ENCODE data around the gene NUAK2.
"Not testable (repeated sequence)": the region's sequence is repeated elsewhere in the genome, so short reads cannot be mapped to it uniquely, and the experiment has no call there.

Gene NUAK2

DNA sequence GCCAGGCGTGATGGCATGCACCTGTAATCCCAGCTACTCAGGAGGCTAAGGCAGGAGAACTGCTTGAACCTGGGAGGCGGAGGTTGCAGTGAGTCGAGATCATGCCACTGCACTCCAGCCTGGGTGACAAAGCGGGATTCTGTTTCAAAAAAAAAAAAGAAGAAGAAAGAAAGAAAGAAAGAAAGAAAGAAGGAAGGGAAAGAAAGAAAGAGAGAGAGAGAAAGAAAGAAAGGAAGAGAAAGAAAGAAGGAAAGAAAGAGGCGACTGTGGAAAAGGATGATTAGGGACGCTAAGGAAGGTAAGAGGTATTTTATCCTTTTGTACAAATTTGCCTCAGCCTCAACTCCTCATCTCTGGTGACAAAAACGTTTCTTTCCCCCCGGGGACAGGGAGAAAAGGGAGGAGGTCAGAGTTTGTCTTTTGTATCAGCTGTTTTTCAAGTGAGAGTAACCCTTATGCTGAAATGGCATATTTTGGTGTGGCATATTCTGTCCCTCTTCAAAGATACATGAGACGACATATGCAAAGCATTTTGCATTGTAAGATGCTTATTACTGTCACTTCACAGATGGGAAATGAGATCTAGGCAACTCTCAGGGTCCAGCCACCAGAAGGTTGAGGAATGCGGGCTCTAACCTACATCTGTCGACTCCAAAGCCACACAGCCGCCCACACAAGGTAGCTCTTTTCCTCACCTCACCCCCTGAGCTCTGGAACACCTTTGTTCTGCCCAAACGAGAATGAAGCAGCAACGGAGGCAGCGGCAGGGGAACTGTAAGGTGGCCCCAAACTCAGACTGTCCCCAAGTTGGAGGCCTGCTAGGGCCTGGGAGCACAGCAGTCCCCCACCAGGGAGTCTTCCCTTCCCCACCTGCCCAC lies 38.0 kb downstream of the NUAK2 start:
- H3K4me3 ChIP-seq (replicated peaks; ENCODE audit: low read depth, low read length) = no peak overlapping the region
- TF ChIP-seq, protein P1, sequence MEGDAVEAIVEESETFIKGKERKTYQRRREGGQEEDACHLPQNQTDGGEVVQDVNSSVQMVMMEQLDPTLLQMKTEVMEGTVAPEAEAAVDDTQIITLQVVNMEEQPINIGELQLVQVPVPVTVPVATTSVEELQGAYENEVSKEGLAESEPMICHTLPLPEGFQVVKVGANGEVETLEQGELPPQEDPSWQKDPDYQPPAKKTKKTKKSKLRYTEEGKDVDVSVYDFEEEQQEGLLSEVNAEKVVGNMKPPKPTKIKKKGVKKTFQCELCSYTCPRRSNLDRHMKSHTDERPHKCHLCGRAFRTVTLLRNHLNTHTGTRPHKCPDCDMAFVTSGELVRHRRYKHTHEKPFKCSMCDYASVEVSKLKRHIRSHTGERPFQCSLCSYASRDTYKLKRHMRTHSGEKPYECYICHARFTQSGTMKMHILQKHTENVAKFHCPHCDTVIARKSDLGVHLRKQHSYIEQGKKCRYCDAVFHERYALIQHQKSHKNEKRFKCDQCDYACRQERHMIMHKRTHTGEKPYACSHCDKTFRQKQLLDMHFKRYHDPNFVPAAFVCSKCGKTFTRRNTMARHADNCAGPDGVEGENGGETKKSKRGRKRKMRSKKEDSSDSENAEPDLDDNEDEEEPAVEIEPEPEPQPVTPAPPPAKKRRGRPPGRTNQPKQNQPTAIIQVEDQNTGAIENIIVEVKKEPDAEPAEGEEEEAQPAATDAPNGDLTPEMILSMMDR (IDR thresholded peaks at IDR 0.05; ENCODE audit: low read depth, low read length, missing control alignments) = no peak
- DNase-seq (ENCODE audit: extremely low read depth, low read depth) = no peak

DNA sequence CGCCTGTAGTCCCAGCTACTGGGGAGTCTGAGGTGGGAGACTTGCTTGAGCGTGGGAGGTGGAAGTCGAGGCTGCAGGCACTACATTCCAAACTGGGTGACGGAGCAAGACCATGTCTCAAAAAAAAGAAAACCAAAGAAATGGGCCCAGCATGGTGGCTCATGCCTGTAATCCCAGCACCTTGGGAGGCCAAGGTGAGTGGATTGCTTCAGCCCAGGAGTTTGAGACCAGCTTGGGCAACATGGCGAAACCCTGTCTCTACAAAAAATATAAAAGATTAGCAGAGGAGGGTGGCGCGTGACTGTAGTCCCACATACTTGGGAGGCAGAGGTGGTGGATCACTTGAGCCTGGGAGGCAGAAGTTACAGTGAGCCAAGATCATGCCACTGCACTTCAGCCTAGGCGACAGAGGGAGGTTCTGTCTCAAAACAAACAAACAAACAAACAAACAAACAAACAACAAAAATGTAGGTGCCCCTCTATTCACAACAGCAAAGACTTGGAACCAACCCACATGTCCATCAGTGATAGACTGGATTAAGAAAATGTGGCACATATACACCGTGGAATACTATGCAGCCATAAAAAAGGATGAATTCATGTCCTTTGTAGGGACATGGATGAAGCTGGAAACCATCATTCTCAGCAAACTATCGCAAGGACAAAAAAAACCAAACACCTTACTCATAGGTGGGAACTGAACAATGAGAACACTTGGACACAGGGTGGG lies 40.7 kb downstream of the NUAK2 start:
- DNase-seq (ENCODE audit: extremely low read depth, low read depth); H3K4me3 ChIP-seq (replicated peaks; ENCODE audit: low read depth, low read length): not testable (repeated sequence)

DNA sequence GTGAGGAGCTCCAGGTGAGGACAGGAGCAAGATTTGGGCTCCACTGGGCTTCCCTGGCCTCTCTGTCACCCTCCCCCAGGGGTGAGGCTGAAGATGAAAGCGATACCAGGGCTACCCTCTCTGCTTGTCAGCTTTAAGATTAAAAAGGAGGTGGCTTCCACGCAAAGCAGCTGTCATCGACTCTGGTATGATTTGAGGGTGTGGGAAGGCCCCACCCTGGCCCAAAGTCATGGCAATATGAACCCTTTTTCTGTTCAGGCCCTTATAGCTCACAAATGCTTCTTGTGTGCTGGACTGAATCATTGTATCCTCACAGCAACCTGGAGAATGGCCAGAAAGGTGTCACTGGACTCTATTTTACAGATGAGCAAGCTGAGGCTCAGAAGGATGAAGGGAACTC lies 41.6 kb downstream of the NUAK2 start:
- H3K4me3 ChIP-seq (replicated peaks; ENCODE audit: low read depth, low read length) = no peak overlapping the region
- DNase-seq (ENCODE audit: extremely low read depth, low read depth) = no peak
- TF ChIP-seq, protein P1 (IDR thresholded peaks at IDR 0.05; ENCODE audit: low read depth, low read length, missing control alignments) = no peak

DNA sequence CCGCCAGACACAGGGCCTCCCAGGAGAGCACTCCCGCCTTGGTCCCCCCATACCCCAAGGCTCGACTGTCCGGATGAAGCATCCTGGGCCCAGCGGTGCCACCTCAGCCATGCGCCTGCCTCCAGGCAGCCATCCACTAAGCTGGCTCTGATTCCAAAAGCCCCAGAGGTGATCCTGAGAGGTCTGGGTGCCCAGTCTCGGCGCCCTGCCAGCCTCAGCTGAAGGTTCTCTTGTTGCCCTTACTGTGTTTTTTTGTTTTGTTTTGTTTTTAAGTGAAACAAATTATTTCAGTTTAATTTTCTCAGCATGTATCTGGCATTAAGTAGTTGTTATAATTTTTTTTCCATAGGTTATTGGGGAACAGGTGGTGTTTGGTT lies 44.9 kb downstream of the NUAK2 start:
- TF ChIP-seq, protein P1 (IDR thresholded peaks at IDR 0.05; ENCODE audit: low read depth, low read length, missing control alignments) = no peak
- DNase-seq (ENCODE audit: extremely low read depth, low read depth) = no peak
- no peak overlapping the region for H3K4me3 ChIP-seq (replicated peaks; ENCODE audit: low read depth, low read length)

DNA sequence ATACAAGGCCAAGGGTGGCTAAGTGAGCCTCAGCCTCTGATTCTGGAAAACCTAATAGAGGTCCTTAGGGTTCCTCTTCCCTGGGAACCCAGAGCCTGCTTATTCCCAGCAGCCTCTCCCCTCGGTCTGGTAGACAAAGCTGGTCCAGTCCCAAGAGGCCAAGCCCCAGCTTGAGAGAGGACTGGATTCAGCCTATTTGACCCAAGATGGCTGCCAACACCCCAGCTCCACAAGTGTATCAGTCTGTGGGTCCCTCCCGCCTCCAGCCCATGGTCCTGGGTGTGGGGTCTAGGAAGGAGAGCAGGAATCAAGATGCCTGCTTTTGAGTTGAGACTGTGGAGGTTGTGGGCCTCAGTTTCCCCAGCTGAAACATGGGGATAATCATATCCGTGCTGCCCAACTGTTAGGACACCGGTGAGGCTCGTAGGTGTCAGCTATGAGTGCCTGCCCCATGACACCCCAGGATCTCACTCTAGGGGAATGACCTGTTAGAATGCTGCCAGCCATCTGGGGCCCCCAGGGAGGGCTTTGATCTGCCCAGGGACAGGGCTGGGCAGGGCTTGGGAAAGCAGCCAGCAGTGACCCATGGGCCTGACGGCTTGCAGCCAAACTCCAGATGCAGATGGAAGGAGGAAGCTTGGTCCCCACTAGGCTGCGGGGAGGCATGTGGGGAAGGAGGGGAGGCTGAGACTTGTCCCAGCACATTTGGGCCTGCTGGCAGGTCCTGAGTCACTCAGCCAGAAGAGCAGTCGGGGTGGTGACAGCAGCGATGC lies 45.4 kb downstream of the NUAK2 start:
- no peak for DNase-seq (ENCODE audit: extremely low read depth, low read depth)
- H3K4me3 ChIP-seq (replicated peaks; ENCODE audit: low read depth, low read length) = no peak overlapping the region
- TF ChIP-seq, protein P1 (IDR thresholded peaks at IDR 0.05; ENCODE audit: low read depth, low read length, missing control alignments) = no peak

DNA sequence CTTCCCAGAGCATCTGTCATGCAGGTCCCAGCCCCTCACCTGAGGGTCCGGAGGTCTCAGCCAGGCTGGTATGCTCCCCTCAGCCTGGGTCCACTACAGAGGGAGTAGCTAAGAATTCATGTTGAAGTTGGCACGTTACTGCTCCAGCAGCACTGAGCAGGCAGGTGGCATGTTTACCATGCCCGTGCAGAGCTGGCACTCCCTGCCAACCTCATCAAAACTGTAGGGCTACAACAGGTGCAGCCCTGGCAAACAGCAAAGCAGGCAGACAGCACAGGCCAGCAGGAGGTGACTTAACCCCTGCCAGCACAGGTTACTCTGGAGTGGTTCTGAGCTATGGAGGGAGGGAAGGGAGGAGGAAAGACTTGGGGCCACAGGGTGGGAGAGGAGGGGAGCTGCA lies 46.4 kb downstream of the NUAK2 start:
- DNase-seq (ENCODE audit: extremely low read depth, low read depth) = no peak

More for the DNA sequence above, 46.4 kb downstream of the NUAK2 start:
- TF ChIP-seq, protein P1 (IDR thresholded peaks at IDR 0.05; ENCODE audit: low read depth, low read length, missing control alignments) = no peak
- no peak overlapping the region for H3K4me3 ChIP-seq (replicated peaks; ENCODE audit: low read depth, low read length)

Data from HFF-Myc (cell line).